Measurements from ENCODE around the gene ADGRA1.

ADGRA1 gene

DNA sequence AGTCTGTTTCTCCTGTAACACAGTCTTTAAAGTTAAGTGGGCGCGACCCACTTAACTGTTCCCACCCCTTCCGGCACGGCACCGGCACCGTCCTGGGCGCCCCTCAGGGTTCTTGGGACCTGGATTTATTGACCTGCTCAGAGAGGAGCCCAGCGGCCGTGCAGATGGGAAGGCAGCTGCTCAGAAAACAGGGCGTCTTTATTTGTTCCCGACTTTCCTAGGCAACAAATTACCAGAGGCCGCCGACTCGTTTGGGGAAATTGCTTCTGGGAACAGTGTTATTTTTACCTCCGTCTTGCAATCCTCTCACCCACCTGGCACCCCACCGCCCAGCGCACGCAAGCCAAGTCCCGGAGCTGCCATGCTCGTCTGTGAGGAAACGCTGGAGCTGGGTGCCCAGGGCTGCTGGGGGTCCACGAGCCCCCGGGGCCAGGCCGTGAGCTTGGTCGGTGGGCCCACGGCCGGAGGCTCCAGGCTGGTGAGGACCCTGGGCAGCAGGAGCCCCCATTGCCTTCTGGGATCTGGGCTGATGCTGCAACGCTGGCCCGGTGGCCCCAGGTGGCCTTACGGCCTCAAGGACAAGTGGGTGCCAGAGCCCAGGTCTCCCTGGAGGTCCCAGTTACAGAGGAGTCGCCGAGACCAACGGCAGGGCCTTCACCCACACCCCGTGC lies 14.9 kb upstream of the ADGRA1 start:
- no peak overlapping the region for H3K4me3 ChIP-seq (ENCODE audit: low read depth, low read length)
- TF ChIP-seq, protein P1, sequence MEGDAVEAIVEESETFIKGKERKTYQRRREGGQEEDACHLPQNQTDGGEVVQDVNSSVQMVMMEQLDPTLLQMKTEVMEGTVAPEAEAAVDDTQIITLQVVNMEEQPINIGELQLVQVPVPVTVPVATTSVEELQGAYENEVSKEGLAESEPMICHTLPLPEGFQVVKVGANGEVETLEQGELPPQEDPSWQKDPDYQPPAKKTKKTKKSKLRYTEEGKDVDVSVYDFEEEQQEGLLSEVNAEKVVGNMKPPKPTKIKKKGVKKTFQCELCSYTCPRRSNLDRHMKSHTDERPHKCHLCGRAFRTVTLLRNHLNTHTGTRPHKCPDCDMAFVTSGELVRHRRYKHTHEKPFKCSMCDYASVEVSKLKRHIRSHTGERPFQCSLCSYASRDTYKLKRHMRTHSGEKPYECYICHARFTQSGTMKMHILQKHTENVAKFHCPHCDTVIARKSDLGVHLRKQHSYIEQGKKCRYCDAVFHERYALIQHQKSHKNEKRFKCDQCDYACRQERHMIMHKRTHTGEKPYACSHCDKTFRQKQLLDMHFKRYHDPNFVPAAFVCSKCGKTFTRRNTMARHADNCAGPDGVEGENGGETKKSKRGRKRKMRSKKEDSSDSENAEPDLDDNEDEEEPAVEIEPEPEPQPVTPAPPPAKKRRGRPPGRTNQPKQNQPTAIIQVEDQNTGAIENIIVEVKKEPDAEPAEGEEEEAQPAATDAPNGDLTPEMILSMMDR (conservative IDR thresholded peaks at IDR 0.05; ENCODE audit: low read depth, low read length): no peak
- no peak for DNase-seq (ENCODE audit: low read depth)

DNA sequence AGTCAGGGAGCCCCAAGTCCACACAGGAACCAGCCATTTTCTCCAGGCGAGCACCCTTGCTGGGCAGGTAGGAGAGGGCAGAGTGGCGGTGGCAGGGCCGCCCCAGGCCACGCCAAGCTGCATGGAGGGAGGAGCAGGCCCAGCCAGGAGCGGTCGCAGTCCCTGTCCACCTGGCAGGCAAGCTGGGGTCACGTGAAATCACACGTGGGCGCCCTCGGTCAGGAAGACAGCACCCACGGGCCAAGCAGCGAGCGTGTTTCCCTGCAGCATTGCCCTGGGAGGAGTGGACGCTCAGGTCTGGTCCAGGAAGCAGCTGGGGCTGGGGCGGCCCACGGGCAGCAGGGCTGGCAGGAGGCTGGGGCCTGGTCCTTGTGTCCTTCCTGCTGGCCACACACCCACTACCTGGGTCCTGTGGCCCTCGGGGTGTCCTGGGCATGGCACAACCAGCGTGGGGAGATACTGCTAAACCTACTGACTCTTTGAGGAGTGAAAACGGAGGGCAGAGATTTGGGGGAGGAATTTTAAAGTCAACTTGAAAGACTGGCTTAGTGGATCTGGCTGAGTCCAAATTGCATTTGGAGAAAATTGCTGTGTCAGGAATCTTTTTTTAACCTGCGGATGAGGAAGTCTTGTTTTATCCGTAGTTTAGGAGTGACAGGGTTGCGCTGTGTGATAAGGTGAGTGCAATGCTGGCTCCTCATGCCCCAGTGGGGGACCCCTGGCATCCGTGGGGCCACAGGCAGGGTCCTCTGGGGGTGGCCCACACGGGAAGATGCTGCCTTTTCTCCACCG lies 12.2 kb upstream of the ADGRA1 start:
- no peak overlapping the region for H3K4me3 ChIP-seq (ENCODE audit: low read depth, low read length)
- no peak for DNase-seq (ENCODE audit: low read depth)
- TF ChIP-seq, protein P1 (conservative IDR thresholded peaks at IDR 0.05; ENCODE audit: low read depth, low read length): no peak

DNA sequence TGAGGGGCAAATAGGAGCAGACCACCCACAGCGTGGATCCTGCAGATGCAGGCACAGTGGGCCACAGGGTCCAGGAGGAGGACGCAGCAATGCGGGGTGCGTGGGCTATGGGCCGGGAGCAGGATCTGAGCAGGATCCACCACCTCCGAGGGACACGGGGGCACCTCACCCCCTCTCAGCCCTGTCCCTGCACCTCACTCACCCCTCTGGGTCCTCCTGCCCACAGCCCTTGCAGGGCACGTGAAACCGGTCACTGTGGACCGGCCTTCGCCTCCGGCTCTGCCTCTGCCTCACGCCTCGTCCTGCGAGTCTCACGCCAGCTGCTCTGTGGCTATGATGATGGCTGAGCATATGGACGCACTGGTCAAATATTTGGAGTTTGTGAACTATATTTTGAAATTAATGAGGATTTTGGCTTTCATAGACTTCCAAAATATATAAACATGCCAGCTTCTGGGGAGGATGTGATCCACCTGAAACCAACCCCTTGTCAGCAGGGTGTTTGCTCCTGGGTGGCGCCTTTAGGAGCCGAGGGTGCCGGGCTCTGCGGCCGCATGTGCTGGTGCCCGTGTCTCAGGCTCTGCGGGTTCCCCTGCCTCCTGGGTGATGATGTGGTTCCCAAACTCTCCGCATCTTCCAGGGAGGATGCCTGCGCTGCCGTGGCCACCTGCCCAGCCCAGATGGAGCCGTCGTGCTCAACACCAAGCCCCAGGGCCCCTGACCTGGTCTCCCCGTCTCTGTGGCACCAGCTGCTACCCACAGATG lies 11.3 kb upstream of the ADGRA1 start:
- DNase-seq (ENCODE audit: low read depth): no peak
- TF ChIP-seq, protein P1 (conservative IDR thresholded peaks at IDR 0.05; ENCODE audit: low read depth, low read length): no peak
- no peak overlapping the region for H3K4me3 ChIP-seq (ENCODE audit: low read depth, low read length)

DNA sequence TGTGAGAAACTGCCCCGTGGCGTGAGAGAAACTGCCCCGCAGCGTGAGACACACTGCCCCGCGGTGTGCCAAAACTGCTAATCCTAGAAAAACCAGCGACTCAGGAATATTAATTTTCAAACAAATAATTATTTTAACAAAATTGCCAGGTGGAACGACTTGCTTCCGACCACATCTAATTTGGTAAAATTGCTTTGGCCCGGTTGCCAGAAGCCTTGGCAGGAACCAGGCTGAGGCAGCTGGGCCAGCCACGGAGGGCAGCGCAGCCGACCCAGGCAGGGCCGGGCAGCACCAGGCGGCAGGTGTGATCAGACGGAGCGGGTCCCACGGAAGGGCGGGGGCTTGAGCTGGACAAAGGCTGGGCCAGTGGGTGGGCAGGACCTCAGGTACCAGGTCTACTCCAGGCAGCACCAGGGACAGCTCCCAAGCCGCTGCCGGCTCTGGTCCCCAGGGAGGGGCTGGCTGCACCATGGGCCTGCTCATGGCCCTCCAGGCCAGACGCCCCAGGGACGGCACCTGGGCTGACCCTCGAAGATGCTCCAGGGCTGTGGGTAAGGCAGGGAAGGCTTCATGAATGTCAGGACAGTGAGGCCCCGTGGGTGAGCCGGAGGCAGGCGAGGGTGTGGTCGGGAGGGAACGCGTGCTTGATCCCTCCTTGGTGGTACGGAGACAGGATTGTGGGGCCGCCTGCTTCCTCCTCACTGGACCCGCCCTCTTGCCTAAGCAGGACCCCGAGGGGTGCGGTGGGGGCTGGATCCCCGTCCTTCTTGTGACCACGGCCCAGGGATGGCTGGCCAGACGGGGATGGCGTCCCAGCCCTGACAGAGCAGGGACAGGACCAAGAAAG lies 7.7 kb upstream of the ADGRA1 start:
- no peak overlapping the region for H3K4me3 ChIP-seq (ENCODE audit: low read depth, low read length)
- TF ChIP-seq, protein P1 (conservative IDR thresholded peaks at IDR 0.05; ENCODE audit: low read depth, low read length): no peak
- DNase-seq (ENCODE audit: low read depth): no peak

DNA sequence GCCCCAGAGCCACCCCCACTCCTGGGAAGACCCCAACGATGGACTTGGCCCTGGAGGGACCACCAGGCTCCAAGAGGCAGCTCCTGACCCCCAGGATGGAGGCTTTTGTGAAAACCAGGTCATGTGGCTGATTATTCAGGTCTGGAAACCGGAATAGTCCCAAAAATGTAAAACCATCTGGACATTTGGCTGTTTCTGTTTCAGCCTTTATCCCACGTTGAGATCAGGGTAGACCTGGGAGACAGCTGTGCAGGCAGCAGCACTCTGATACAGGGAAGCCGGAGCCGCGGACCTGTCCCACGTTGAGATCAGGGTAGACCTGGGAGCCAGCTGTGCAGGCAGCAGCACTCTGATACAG lies 7.1 kb upstream of the ADGRA1 start:
- TF ChIP-seq, protein P1 (conservative IDR thresholded peaks at IDR 0.05; ENCODE audit: low read depth, low read length): no peak
- no peak overlapping the region for H3K4me3 ChIP-seq (ENCODE audit: low read depth, low read length)
- no peak for DNase-seq (ENCODE audit: low read depth)

DNA sequence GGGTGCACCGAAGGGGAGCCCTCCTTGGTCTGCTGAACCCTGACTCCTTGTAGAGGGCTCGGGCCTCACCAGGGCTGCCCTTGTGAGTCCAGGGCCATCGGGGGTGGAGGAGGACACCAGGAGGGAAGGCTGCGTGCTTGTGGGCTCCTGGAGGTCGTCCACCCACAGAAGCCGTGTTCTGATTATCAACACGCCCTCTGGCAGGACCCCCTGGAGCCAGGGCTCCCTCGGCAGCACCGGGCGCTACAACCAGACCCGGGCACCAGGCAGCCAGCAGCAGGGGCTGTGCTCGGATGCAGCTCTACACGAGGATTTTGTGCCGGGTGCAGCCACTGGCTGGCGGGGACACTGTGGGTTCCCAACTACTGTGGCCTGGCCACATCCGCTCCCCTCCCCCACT lies 6.1 kb upstream of the ADGRA1 start:
- H3K4me3 ChIP-seq (ENCODE audit: low read depth, low read length): no peak overlapping the region
- TF ChIP-seq, protein P1 (conservative IDR thresholded peaks at IDR 0.05; ENCODE audit: low read depth, low read length): no peak
- DNase-seq (ENCODE audit: low read depth): no peak

Data from choroid plexus epithelial cell (primary cell).